IPS-NIHi7 (cell line): ENCODE measurements around the gene MTCL1.

Experiments
- DNase-seq: peaks from one replicate; pipeline ENCODE4 v3.0.0; 2012; ENCODE audit warnings: mixed read lengths; ENCODE audit errors: extremely low spot score

MTCL1 gene

GRCh38 chr18:8688216-8688800 lies 17.0 kb upstream of the MTCL1 start:
- no peak for DNase-seq

GRCh38 chr18:8688816-8689215 lies 16.5 kb upstream of the MTCL1 start:
- no peak for DNase-seq

GRCh38 chr18:8689517-8689916 lies 15.8 kb upstream of the MTCL1 start:
- DNase-seq = no peak

GRCh38 chr18:8694891-8695290 lies 10.5 kb upstream of the MTCL1 start:
- DNase-seq = no peak

GRCh38 chr18:8695932-8696517 lies 9.3 kb upstream of the MTCL1 start:
- no peak for DNase-seq

GRCh38 chr18:8696749-8697211 lies 8.6 kb upstream of the MTCL1 start:
- peak; percentile 83 for DNase-seq

GRCh38 chr18:8699126-8699525 lies 6.2 kb upstream of the MTCL1 start:
- DNase-seq = no peak

GRCh38 chr18:8699948-8700347 lies 5.4 kb upstream of the MTCL1 start:
- DNase-seq = no peak

- DNase-seq = no peak
Measured at GRCh38 chr18:8701546-8702118, 3.7 kb upstream of the MTCL1 start.

- no peak for DNase-seq
Measured at GRCh38 chr18:8702668-8703067, 2.7 kb upstream of the MTCL1 start.

GRCh38 chr18:8703092-8703709 lies 2.2 kb upstream of the MTCL1 start:
- no peak for DNase-seq

- no peak for DNase-seq
Measured at GRCh38 chr18:8703781-8704301, 1.5 kb upstream of the MTCL1 start.

- DNase-seq = peak; percentile 92
Measured at GRCh38 chr18:8704361-8705237, 757 bp upstream of the MTCL1 start.

- no peak for DNase-seq
Measured at GRCh38 chr18:8705961-8706790, 820 bp downstream of the MTCL1 start.

- peak; percentile 62 for DNase-seq
Measured at GRCh38 chr18:8706791-8707555, 1.6 kb downstream of the MTCL1 start.

GRCh38 chr18:8707556-8708300 lies 2.4 kb downstream of the MTCL1 start:
- no peak for DNase-seq

GRCh38 chr18:8708670-8709069 lies 3.3 kb downstream of the MTCL1 start:
- no peak for DNase-seq

GRCh38 chr18:8709248-8710059 lies 4.1 kb downstream of the MTCL1 start:
- no peak for DNase-seq

- no peak for DNase-seq
Measured at GRCh38 chr18:8711736-8712135, 6.4 kb downstream of the MTCL1 start.
